Measurements from ENCODE around the gene POLR3E. TPM values are rescaled to one million over a fixed set of nuclear protein-coding genes. Genes with fewer than 3 reads are reported as not detected.

Gene POLR3E
- total RNA-seq, 1 donor = 19.2 TPM

DNA sequence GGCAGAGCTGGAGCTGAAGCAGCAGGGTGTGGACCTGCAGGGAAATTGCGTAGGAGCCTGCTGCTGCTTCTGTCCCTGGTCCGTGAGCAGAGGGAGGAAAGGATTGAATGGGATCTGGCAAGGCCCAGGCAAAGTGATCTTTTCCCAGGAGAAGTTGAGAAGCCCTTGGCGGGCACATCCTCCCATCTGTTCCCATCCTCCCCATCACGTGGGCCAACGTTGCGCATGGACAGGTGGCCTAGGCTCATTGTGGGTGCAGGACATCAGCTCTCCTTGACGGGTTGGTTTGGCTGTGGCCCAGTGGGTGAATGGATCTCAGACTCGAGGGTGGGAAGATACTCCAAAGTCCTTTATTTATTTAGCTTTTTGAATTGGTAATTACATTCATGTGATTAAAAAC lies 29.4 kb upstream of the POLR3E start:
- H3K27ac ChIP-seq (ENCODE audit: low read depth, low read length) = no peak overlapping the region
- H3K4me1 ChIP-seq (ENCODE audit: insufficient read depth, low read length) = no peaks in the 10 kb centered on the region
- no peak for DNase-seq (ENCODE audit: insufficient read length, low spot score, missing footprints)
- H3K4me2 ChIP-seq (ENCODE audit: insufficient read depth, low read length) = no peak overlapping the region
- no peak overlapping the region for H3K4me3 ChIP-seq (ENCODE audit: insufficient read depth, low read length)
- no peaks in the 10 kb centered on the region for H4K20me1 ChIP-seq (ENCODE audit: insufficient read depth, low read length)
- H3K27me3 ChIP-seq (ENCODE audit: insufficient read depth, low read length) = no peaks in the 10 kb centered on the region
- TF ChIP-seq, protein P1, sequence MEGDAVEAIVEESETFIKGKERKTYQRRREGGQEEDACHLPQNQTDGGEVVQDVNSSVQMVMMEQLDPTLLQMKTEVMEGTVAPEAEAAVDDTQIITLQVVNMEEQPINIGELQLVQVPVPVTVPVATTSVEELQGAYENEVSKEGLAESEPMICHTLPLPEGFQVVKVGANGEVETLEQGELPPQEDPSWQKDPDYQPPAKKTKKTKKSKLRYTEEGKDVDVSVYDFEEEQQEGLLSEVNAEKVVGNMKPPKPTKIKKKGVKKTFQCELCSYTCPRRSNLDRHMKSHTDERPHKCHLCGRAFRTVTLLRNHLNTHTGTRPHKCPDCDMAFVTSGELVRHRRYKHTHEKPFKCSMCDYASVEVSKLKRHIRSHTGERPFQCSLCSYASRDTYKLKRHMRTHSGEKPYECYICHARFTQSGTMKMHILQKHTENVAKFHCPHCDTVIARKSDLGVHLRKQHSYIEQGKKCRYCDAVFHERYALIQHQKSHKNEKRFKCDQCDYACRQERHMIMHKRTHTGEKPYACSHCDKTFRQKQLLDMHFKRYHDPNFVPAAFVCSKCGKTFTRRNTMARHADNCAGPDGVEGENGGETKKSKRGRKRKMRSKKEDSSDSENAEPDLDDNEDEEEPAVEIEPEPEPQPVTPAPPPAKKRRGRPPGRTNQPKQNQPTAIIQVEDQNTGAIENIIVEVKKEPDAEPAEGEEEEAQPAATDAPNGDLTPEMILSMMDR (IDR thresholded peaks at IDR 0.05; ENCODE audit: extremely low read depth, low read depth, low read length) = no peak
- no peaks in the 10 kb centered on the region for H3K79me2 ChIP-seq (ENCODE audit: insufficient read depth, low read length)
- no peaks in the 10 kb centered on the region for H3K9me3 ChIP-seq (ENCODE audit: low read depth, low read length)
- H2AFZ ChIP-seq (ENCODE audit: low read length) = no peak overlapping the region
- peaks cover 31% of the 10 kb centered on the region for H3K36me3 ChIP-seq (ENCODE audit: insufficient read depth, low read length)

DNA sequence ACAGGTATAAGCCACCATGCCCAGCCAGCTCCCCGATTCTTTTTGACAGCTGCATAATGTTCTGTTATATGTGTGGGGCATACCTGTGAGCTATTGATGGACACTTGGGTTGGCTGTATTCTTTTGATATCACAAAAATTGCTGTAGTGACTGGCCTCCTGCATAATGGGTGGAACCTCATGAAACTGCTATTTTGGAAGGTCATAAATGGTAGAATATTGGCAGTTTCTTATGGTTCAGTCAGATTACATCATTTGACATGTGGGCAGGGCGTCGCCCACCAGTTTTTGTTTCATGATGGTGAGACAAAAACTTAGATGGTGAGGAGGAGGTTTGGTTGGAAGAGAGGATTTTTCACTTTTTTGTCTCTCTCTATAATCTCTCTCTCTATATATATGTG lies 26.7 kb upstream of the POLR3E start:
- Histone ChIP-seq H3K4me1 (ENCODE audit: insufficient read depth, low read length) (no peaks in the 10 kb centered on the region), H3K79me2 (ENCODE audit: insufficient read depth, low read length) (no peaks in the 10 kb centered on the region), H3K4me2 (ENCODE audit: insufficient read depth, low read length) (no peak overlapping the region), H3K27me3 (ENCODE audit: insufficient read depth, low read length) (no peaks in the 10 kb centered on the region), H3K9me3 (ENCODE audit: low read depth, low read length) (no peaks in the 10 kb centered on the region), H3K4me3 (ENCODE audit: insufficient read depth, low read length) (no peak overlapping the region), H4K20me1 (ENCODE audit: insufficient read depth, low read length) (no peaks in the 10 kb centered on the region), H3K27ac (ENCODE audit: low read depth, low read length) (no peak overlapping the region), H2AFZ (ENCODE audit: low read length) (no peak overlapping the region), H3K36me3 (ENCODE audit: insufficient read depth, low read length) (peaks cover 39% of the 10 kb centered on the region)
- DNase-seq (ENCODE audit: insufficient read length, low spot score, missing footprints) = peak; percentile 17
- TF ChIP-seq, protein P1 (IDR thresholded peaks at IDR 0.05; ENCODE audit: extremely low read depth, low read depth, low read length) = no peak

DNA sequence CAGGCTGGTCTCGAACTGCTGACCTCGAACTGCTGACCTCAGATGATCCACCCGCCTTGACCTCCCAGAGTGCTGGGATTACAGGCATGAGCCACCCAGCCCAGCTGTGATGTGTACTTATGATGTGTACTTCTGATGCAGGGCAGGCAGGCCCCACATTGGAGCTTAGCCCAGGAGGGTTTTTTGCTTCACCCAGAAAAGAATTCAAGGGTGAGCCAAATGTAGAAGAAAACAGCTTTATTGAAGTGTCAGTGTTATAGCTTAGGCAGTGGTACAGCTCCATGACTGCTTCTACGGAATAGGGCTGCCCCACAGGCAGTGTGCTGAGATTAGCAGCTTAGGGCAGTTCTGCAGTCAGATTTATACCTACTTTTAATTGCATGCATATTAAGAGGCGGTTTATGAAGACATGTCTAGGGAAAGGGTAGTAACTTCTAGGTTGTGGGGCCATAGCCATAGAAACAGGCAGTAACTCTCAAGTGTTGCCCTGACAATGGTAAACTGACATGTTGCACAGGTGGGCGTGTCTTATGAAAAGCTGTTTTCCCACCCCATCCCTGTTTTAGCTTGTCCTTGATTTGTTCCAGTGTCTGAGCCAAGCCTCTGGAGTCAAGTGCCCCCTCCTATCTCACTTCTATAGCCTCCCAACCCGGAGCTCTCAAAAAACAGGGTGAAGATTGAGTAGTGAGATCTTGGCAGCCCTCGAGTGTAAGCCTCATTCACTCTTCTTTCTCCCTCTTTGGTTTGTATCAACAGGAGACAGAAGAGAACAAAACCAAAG lies 24.1 kb upstream of the POLR3E start:
- Histone ChIP-seq H3K4me1 (ENCODE audit: insufficient read depth, low read length) (no peaks in the 10 kb centered on the region), H3K27ac (ENCODE audit: low read depth, low read length) (no peak overlapping the region), H3K4me3 (ENCODE audit: insufficient read depth, low read length) (no peak overlapping the region), H3K36me3 (ENCODE audit: insufficient read depth, low read length) (peaks cover 41% of the 10 kb centered on the region), H4K20me1 (ENCODE audit: insufficient read depth, low read length) (no peaks in the 10 kb centered on the region), H2AFZ (ENCODE audit: low read length) (no peak overlapping the region), H3K27me3 (ENCODE audit: insufficient read depth, low read length) (no peaks in the 10 kb centered on the region), H3K79me2 (ENCODE audit: insufficient read depth, low read length) (no peaks in the 10 kb centered on the region), H3K9me3 (ENCODE audit: low read depth, low read length) (no peaks in the 10 kb centered on the region), H3K4me2 (ENCODE audit: insufficient read depth, low read length) (no peak overlapping the region)
- TF ChIP-seq, protein P1 (IDR thresholded peaks at IDR 0.05; ENCODE audit: extremely low read depth, low read depth, low read length) = no peak
- no peak for DNase-seq (ENCODE audit: insufficient read length, low spot score, missing footprints)

DNA sequence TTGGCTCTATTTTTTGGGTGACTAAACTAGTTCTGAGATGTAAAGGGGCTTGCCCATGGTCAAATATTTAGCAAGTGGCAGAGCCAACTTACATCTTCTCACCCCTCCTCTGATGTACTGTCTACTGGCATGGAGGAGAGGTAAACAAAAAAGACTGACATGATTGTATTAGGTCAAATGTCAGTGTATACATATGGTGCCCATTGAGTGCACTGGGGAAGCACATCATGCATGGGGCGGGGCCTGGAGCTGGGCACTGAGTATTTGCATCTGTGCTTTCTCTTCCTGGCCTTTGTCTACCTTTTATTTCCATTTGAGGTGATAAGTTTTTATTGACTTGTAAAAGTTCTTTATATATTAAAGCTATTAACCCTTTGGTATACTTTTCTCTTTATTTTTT lies 22.3 kb upstream of the POLR3E start:
- peaks cover 58% of the 10 kb centered on the region for H3K36me3 ChIP-seq (ENCODE audit: insufficient read depth, low read length)

More for the DNA sequence above, 22.3 kb upstream of the POLR3E start:
- Histone ChIP-seq H3K9me3 (ENCODE audit: low read depth, low read length) (no peaks in the 10 kb centered on the region), H3K79me2 (ENCODE audit: insufficient read depth, low read length) (no peaks in the 10 kb centered on the region), H3K27me3 (ENCODE audit: insufficient read depth, low read length) (no peaks in the 10 kb centered on the region), H2AFZ (ENCODE audit: low read length) (no peak overlapping the region), H3K4me2 (ENCODE audit: insufficient read depth, low read length) (no peak overlapping the region), H3K4me1 (ENCODE audit: insufficient read depth, low read length) (no peaks in the 10 kb centered on the region), H3K27ac (ENCODE audit: low read depth, low read length) (no peak overlapping the region), H3K4me3 (ENCODE audit: insufficient read depth, low read length) (no peak overlapping the region), H4K20me1 (ENCODE audit: insufficient read depth, low read length) (no peaks in the 10 kb centered on the region)
- TF ChIP-seq, protein P1 (IDR thresholded peaks at IDR 0.05; ENCODE audit: extremely low read depth, low read depth, low read length) = no peak
- DNase-seq (ENCODE audit: insufficient read length, low spot score, missing footprints) = peak; percentile 61

Data from osteoblast (primary cell).